WTC11 (cell line): ENCODE data around the gene FRMD5.

Source experiments
- AFF4 ChIP-seq: sonication (generic); formaldehyde crosslinking; IDR thresholded peaks from 2 replicates; pipeline ENCODE4 v1.8.1; 2023; ENCODE audit warnings: mild to moderate bottlenecking, missing genetic modification reagents, borderline replicate concordance
- ATF3 ChIP-seq: sonication (generic); formaldehyde crosslinking; conservative IDR thresholded peaks from 2 replicates; pipeline ENCODE4 v1.8.1; 2022; ENCODE audit warnings: mild to moderate bottlenecking, missing genetic modification reagents
- CTCF ChIP-seq: fragments of 200-600 bp; IDR thresholded peaks from 2 replicates; pipeline ENCODE4 v1.8.0; 2022; ENCODE audit warnings: antibody characterized with exemption
- ETV6 ChIP-seq: sonication (generic); formaldehyde crosslinking; IDR thresholded peaks from 2 replicates; pipeline ENCODE4 v1.8.1; 2022; ENCODE audit warnings: mild to moderate bottlenecking, missing genetic modification reagents
- HMGXB4 ChIP-seq: sonication (generic); formaldehyde crosslinking; IDR thresholded peaks from 2 replicates; pipeline ENCODE4 v1.8.1; 2023; ENCODE audit warnings: mild to moderate bottlenecking, moderate library complexity, missing genetic modification reagents
- MAX ChIP-seq: sonication (generic); formaldehyde crosslinking; IDR thresholded peaks from 2 replicates; pipeline ENCODE4 v1.8.0; 2022; ENCODE audit warnings: mild to moderate bottlenecking, missing genetic modification reagents
- TCF7 ChIP-seq: sonication (generic); formaldehyde crosslinking; IDR thresholded peaks from 2 replicates; pipeline ENCODE4 v1.8.0; 2022; ENCODE audit warnings: mild to moderate bottlenecking, low read depth, missing genetic modification reagents, moderate library complexity

- no peak for TF ChIP-seq CTCF
- TF ChIP-seq ETV6 (CRISPR knock-in tag): no peak
- no peak for TF ChIP-seq ATF3 (CRISPR knock-in tag)
- no peak for TF ChIP-seq MAX (CRISPR knock-in tag)
- no peak for TF ChIP-seq TCF7 (CRISPR knock-in tag)
- TF ChIP-seq HMGXB4 (CRISPR knock-in tag): no peak
- TF ChIP-seq AFF4 (CRISPR knock-in tag): no peak
Observed at GRCh38 chr15:44222478-44222877, 27.4 kb upstream of the FRMD5 start.
